Activated T-cell treated with anti-CD3 and anti-CD28 coated beads for 24 hours (primary cell): Measurements from ENCODE around the gene EIF3I.

Experiments used
- DNase-seq: peaks from one replicate; pipeline ENCODE4 v3.0.0-alpha.2; 2020; ENCODE audit warnings: low read depth

The EIF3I gene

DNA sequence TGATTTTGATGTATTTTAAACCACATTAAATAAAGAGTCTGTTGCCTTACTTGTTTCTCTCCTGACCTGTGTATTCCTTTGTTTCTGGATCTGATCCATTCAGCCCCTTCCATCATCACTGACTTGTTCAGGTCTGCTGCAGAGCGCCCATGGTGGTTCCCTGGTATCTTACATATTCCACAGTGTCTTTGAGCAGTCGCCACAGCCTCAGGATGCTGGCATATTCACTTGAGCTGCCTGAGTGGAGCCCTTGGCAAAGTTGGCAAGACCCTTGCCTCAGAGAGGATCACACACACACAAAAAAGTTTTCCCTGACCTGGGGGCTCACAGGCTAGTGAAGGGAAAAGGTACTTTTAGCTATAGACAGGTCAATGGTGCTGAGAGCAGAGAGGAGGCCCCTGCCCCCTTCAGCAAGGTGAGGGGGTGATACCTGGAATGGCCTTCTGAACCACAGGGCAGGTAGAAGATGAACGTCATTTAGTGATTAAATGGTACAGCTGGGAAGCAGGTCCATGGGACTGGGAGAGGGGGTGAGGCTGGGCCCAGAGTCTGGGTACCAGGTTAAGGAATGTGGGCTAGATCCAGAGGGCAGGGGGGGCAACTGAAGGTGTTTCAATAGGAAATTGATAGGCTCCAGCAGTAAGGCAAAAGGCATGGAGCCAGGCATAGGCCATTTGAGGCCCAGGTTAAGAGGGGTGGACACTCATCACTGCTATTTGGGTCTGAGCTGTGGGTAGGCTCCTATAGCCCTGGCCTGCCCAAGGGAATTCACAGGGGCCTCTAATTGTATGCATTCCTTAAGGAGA lies 23.8 kb upstream of the EIF3I start:
- DNase-seq: no peak

DNA sequence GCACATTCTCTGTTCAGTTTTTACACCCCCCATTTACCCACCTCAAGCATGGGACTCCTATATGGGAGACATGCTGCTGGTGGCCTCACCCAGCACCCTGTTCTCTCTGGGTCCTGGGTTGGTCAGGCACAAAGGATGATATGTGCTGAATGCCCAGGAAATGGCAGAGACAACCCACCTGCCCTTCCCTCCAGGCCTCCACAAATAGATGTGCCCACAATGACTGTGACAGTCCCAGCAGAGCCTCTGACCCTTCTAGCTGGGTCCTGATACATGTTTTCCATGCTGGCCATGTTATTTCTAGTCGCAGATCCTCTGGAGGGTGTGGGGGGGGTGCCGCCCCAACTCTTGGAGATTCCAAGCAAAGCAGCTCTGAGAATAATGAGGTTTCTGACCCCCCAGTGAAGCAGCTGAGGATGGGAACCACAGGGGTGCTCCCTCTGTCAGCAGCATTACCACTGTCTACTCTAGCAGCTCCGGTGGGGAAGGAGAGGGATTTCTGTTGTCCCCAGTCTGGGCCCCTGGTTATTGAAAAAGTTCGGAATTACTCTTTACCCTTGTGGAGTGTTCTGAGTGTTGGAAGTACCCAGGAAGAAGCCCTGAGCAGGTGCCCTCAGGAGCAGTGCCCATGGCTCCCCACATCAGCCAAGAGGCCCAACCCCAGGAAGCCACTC lies 23.0 kb upstream of the EIF3I start:
- no peak for DNase-seq

DNA sequence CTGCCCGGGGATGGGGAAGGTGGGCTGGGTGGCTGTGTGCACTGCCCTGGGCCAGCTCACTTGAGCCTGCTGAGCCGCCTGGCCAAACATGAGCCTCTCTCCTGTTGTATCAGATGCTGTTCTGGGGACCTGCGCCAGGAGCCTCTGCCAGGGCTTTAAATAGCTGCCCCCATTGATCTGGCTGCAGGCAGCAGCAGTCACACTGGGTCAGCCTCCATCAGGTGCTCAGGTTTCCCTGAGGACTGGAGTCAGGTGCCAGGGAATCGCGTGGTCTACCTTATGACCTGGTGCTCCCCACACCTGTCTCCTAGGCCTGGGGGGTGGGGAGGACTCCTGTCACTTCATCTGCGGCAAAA lies 22.5 kb upstream of the EIF3I start:
- no peak for DNase-seq

DNA sequence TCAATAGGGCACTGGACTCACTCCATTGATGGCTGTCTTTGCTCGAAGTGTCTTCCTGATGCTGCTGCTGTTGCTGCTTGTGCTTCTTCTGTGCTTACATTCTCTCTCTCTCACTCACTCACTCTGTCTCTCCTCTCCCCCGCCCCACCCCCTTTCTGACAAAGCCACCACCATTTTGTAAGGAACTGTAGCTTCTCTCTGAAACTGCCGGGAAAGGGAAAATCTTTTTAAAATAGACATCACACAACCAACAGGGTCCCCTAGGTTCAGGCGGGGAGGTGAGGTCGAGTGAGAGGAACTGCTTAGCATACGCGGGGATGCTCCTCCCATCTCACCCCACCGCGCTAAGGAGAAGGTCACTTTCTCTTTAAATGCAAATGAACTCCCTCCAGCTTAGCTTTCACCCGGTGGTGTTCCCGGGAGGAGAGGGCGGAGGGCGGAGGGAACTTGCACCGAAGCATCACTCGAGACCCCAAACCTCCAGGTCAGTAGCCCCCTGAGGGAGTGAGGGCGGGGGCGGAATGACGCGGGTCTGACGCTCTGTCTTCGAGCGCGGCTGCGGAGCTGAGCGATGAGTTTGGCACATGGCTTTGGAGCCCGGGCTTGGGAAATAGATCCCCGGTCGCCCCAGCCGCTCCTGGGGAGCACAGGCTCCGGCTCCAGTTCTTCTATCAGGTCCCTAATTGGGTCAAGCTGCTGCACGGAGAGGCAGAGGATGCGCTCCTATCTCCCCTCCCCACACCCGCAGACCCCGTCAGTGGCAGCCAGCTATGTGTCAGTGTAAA lies 21.8 kb upstream of the EIF3I start, which contains the start of gene CCDC28B:
TSS of gene CCDC28B (plus strand) at position 370 of the 785 bp plus-strand sequence. CDS start 1,341 bp downstream, outside the sequence.
- peak; percentile 30 for DNase-seq

DNA sequence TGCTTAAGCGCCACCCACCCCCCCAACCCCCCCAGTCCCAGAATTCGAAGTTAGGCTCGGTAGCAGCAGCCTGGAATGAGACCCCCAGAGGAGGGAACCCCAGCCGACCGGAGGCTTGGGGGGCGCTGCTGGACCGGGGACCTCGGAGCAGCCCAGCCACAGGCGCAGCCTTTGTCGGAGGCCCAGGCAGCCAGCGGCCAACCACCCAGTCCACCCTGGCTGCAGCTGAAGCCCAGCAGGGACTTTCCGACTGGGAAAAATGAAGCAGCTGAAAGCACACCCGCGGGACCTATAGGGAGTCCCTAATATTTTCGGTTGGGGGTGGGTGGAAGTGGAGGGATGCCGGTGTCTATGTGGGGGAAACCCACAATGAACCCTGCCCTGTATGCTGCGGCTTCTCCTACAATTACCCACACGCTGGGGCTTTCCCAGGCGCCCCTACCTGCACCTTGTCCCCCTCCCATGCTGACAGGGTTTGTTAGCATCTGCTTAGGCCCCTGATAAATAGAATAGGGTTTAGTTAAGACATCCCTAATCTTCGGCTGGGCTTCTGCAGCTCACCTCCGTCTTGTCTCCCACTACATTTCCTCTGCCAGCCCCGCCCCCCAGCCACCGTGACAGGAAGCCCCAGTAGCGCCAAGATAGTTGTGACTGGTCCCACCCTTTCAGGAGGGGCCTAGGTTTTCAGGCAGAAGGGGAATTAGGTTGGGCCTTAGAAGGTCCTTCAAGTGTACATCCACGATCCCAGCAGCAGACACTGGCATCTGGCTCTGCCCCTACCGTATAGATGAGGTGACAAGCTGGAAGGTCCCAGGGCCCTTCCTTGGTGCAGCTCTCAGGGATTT lies 21.0 kb upstream of the EIF3I start:
- DNase-seq: peak; percentile 69

DNA sequence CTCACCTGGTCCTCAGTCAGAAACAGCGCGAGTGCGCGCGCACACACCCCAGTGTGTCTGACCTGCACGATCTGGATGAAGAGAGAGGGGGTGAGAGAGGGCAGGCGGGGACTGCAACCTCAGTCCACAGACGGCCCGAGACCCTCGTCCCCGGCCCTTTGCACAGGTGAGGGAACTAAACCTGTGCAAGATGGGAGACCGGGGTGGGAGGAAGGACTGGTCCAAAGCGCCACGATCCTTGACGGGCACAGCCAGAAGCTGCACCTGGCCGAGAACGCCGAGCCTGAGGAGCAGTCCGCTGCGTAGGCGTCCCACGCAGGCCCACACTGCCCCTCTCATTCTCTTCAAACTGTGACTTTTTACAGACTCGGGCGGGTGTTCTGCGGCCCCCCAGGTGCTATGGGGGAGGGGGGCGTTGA lies 17.3 kb upstream of the EIF3I start:
- DNase-seq: no peak

DNA sequence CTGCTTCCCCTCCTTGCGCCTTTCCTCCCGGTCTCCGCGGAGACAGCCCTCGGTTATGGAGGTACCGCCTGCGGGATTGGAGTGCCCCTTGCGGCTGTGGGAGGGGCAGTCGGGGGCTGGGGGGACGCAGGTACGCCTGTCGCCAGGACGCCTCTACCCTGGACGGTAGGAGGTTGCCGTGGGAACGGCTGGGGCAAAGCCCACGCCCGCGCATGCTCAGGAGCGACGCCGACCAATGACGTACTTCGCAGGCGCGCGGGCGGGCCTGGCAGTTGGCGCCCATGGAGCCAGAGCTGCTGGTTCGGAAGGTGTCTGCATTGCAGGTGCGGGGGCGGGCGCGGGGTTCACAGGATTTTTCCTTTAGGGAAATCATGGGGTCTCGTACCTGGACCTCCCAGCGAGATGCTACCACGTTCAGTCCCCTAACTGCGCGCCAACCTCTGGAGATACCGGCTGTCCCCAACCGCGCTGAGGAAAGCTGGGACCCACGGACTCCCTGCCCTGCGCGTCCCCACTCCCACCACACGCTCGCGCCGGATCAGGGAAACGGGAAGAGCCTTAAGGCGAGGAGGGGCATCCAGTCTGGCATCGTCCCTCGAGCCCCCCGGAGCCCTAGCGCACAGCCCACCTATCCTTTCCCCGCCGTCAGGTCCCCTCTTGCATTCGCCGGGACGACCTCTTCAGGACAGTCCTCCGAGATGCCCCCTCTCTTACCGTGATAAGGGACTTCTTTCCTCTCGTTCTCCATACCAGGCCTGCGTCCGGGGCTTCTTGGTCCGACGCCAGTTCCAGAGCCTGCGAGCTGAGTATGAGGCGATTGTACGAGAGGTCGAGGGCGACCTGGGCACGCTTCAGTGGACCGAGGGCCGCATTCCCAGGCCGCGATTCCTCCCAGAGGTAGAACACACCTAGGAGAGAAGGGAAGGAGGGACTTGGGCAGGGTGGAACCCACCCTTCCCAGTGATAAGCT lies 16.5 kb upstream of the EIF3I start, which contains the start of gene IQCC:
TSS of gene IQCC (plus strand) at position 271 of the 970 bp plus-strand sequence. CDS start at position 282, 11 bp downstream.
- DNase-seq: peak; percentile 80

DNA sequence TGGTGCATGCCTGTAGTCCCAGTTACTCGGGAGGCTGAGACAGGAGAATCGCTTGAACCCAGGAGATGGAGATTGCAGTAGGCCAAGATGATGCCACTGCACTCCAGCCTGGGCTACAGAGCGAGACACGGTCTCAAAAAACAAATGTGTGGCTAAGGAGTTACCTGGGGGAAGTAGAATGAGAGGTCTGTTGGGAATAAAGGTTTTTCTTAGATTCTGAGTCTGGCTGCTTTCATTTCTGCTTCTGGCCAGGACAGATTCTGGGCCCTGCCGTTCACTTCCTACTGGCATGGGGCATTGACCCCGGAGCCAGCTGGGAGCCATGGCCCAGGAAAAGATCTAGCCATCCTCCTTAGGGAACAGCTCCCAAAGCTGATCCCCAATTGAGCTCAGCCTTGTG lies 13.7 kb upstream of the EIF3I start:
- no peak for DNase-seq

DNA sequence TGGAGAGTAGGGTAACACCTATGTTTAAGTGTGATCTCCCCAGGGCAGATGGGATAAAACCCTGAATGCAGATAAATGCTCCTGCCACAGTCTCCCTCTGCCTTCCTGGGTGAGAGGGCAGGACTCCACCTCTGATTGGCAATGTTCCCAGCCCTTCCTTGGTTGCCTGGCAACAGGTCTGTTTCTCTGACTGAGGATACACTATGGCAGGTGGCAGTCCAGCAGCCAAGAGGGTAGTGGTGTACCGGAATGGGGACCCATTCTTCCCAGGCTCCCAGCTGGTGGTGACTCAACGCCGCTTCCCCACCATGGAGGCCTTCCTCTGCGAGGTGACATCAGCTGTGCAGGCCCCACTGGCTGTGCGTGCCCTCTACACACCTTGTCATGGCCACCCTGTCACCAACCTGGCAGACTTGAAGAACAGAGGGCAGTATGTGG lies 13.3 kb upstream of the EIF3I start, which contains the start of gene DCDC2B:
TSS of gene DCDC2B (plus strand) at position 199 of the 438 bp plus-strand sequence. CDS start at position 204, 5 bp downstream.
- DNase-seq: no peak

DNA sequence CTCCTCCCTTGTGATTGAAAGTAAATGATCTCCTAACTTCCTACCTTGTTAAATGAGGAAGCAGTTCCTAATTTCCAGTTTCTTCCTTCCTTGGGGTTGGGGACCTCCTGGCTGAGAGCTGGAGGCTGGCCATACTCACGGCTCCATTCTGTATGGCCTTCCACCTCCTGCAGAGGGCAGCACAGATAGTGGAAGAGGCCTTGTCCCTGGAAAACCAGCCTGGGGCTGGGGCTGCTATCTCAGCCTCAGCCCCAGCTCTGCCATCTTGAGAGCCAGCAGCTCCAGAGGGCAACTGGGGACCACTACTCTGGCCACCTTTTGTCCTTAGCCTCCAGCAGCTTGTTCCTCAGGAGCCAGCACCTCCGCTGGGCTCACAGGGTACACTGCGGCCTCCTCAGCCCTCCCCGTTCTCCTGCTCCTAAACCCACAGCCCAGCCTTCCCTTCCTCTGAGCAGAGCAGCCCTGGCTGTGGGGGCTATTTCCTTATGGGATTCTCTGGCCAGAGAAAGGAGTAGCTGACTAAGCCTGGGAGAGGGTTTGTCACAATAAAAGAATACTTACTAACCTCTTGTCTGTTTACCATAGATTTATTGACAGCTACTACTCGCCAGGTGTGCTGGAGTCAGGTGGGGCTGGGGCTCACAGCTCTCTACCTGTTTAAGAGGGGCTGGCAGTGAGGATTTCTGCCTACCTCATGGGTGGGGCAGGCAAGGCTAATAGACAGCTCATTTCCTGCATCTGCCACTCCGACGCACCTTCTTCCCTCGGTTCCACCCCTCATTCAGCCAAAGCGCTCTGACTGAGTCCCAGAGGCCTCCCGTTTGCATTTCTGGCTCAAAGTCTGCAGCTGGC lies 6.4 kb upstream of the EIF3I start:
- DNase-seq: peak; percentile 48

DNA sequence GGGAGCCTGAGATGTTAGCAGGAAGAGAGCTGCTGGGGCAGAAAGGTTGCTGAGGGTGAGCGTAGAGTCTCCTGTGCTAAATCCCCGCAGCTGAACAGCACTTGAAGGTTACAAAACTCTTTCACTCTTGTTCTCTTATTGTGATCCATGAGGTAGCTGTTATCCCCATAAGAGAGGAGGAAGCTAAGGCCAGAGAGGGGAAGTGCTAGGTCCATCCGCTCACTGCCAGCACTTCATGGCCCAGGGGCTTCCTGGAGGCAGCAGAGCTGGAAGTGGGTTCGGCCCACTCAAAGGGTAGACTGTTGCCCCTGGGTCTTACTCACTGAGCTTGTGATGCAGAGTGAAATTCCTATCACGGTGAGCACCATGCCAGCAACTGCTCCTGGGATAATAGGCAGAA lies 5.6 kb upstream of the EIF3I start:
- no peak for DNase-seq

DNA sequence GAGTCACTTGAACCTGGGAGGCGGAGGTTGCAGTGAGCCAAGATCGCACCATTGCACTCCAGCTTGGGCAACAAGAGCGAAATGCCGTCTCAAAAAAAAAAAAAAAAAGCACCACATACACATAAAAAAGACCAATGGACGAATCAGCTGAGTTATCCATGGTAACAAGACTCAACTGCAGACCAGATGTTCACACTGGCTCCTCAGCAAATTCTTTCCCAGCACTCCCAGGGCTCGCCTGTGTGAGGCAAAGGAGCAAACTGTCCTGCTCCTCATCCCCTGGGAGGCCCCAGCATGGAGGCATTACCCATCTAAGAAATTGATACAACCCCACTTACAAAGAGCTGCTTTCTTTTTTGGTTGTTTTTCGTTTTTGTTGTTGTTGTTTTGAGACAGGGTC lies 3.2 kb upstream of the EIF3I start:
- no peak for DNase-seq

DNA sequence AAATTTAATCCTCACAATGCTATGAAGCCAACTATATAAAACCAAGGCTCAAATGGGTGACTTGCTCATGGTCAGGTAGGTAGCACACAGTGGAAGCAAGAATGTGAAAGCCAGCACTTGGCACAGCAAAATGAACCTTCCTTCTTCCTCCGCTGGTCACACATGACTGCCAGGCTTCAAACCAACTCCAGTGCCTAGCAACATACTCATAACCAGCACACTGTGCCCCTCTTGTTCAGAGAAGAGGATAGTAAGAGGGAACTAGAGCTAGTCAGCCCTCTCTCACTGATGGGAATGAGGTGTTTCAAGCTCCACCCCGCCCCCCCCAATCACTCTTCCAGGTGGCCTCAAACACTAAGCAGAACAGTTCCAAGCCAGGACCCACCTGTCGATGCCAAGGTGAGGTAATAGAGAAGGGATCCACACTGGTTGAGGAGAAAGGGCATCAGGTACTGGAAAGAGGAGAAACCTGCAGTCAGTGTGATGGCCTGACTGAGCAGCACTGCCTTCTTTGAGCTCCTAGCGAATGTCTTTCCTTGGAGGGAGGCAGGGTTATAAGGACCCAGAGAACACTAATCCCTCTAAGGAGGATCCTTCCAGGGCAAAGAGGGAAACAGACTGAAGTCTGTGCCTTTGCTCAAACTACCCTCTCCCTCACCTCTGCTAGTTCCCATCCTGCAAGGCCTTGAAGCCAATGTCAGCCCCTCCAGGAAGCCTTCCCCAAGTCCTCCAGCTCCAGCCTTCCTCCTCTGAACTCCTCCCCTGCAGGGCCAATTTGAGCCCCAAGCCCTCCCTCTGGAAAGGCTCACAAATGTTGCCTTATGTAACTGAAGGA lies 1.2 kb upstream of the EIF3I start:
- no peak for DNase-seq

DNA sequence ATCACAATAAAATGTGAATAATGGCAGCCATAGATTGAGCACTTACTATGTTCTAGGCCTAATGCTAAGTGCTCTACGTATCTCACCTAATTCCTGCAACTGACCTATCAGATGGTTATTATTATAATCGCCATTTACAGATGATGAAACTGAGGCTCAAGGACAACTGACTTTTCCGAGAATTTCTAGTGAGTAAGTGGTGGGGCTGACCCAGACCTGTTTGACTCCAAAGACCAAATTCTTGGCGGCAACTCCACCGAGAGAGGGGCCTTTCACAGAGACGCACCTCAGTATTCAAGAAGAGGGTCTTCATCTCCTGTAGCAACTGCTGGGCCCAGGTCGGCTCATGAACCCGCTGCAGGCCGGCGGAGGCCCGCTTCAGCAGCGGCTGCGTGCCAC lies 627 bp upstream of the EIF3I start:
- no peak for DNase-seq

DNA sequence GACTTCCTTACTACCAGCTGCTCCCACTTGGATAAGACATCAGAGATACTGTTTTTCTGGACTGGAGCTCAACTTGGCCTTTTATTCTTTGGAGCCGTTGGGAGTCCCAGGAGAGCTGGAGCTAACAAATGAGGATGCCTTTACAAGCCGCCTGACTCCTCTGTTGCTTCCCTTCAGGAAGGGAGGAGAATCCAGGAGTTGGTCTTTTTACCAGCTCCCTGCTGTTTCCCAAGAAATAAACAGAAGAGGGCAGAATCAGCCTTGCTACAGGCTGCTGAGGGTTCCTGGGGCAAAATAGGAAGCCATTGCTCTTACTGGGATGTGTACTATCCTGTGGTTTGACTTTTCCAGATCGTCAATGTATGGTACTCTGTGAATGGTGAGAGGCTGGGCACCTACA lies 1.5 kb downstream of the EIF3I start:
- no peak for DNase-seq

DNA sequence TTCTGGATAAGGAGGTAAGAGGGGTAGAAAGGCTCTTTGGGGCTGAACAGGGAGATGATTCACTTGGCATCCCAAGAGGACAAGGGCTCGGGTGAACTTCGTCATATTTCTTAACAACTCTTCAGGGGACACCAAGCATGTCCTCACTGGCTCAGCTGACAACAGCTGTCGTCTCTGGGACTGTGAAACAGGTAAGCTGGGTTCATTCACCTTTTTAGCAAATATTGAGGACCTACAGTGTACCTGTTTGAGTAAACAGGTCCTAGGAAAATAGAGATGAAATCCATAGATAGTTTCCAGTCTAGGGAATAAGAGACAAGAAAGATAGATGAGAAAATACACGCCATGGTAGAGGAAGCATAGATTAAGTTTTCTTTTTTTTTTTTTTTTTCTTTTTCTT lies 2.1 kb downstream of the EIF3I start:
- no peak for DNase-seq

DNA sequence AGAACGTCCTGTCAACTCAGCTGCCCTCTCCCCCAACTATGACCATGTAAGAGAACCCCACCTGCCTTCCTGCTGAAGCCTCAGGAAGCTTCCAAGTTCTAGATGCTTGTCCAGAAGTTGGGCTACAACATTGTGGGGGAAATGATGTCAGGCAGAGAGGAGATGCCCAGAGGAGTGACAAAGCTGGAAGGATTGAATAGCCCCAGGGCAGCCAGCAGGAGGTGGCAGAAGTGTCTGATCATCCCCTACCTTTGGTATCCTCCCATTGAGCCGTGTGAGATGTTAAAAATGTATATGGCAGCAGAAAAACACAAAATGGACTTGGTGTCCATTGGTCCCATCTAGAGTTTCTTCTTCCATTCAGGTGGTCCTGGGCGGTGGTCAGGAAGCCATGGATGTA lies 6.6 kb downstream of the EIF3I start:
- DNase-seq: no peak

DNA sequence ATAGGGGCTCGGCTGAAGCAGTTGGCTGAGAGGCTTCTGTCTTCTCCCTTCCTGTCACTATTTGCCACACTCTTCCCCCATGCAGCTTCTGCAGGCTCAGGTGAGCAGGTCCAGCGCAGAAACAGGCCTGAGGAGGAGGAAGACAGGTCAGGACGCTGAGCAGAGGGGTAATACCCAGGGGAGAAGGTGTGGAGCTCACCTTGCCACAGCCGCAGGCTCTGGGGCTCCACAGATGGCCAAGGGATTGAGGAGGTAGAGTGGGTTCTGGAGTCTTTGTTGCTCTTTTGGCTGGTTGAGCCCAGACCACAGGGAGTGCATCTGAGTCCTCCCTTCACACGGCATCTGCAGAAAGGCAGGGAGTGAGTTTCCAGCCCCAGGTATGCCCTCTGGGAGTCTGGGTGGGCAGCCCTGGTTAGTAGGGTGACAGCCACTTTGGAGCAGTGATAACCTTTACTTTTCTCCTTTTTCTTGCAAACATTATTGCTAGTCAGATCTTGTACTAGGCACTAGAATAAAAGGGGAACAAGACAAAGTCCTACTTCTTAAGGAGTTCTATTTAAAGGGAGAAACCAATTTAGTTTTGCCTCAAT lies 9.7 kb downstream of the EIF3I start:
- DNase-seq: no peak
